HG03378 (cell line): ENCODE results near the gene LBHD2.
"Not testable (repeated sequence)": the region's sequence is repeated elsewhere in the genome, so short reads cannot be mapped to it uniquely, and the experiment has no call there.

Experiments
- ATAC-seq: cut with Tn5 transposase; IDR thresholded peaks from one replicate; pipeline ENCODE4 v1.9.1; 2021; ENCODE audit warnings: mild to moderate bottlenecking, moderate library complexity; ENCODE audit not compliant: unreplicated experiment

LBHD2 gene

DNA sequence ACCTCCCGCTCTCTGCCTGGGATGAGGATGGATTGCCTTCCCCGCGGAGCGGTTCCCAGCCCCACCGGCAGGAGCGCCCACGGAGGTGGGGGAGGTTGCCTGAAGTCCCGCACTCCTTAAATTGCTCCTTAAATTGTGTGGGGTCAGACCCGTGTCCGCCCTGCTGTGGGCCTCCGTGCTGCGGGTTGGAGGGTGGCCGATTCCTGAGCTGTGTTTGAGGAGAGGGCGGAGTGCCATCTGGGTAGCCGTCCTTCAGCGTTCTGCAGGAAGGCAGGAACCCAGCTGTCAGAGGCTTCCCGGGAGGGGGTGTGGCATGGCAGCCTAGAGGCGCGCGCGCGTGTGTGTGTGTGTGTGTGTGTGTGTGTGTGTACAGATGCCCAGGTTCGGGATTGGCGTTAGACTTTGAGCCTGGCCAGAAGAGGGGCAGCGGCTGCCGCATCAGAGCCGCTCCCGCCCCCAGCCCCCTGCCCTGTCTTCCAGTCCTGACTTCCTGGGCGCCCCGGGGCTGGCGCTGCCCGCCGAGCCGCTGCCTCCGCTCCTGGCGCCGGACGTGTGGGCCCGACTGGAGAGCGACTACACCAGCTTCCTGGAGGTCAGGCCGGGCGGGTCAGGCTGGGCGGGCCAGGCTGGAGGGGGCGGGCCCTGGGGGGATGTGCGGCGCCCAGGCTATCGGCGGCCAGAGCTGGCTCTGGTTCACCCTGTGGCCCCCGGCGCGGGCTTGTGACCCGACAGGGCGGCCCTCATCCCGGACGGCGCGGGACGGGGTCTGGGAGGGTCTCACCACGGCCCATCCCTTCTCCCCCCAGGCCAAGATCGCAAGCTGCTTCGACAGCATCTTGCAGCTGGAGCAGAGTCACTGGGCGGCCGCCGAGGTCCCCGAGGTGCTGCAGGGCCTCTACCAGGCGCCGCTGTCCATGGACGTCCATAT, 19.7 kb downstream of the LBHD2 start:
- no peak for ATAC-seq

DNA sequence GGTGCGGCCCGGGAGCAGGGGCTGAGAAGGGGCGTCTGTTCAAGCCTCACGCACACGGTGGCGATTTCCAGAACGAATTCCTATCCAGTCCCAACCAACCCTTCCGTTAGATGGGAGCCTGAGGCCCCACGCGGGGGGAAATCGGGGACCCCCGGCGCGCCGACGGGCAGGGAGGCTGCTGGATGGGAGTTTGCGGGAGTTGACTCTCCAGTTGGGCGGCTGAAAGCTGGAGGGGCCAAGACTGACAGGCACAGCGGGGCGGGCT, 20.3 kb downstream of the LBHD2 start:
- ATAC-seq = no peak

DNA sequence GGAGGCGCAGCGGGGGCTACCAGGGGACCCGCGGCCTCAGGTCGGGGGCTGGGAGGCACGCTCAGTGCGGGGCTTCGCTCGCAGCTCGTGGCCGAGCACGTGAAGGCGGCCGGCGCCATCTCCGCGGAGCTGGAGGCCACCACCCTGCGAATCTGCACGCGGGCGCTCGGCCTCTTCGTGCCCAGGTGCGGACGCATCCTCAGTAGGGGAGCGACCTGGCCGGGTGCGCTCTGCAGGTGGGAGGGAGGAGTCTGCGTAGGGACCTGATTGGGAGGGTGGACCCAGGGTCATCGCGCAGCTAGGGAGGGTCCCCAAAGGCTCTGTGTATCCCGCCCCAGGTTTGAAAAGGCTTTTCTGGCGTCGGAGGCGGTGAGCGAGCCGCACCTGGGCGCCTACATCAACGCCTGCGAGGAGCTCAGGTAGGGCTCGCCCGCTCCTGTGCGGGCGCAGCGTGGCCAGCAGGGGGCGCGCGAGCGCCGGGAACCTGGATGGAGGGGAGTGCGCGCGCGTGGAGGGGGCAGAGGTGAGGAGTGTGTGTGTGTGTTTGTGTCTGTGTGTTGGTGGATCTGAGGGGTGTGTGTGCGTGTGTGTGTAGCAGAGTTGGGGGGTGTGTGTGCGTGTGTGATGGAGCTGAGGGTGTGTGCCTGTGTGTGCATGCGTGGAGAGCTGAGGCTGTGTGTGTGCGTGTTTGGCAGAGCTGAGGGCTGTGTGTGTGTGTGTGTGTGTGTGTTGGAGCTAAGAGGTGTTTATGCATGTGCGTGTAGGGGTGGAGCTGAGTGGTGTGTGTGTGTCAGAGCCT, 20.8 kb downstream of the LBHD2 start:
- ATAC-seq = no peak

DNA sequence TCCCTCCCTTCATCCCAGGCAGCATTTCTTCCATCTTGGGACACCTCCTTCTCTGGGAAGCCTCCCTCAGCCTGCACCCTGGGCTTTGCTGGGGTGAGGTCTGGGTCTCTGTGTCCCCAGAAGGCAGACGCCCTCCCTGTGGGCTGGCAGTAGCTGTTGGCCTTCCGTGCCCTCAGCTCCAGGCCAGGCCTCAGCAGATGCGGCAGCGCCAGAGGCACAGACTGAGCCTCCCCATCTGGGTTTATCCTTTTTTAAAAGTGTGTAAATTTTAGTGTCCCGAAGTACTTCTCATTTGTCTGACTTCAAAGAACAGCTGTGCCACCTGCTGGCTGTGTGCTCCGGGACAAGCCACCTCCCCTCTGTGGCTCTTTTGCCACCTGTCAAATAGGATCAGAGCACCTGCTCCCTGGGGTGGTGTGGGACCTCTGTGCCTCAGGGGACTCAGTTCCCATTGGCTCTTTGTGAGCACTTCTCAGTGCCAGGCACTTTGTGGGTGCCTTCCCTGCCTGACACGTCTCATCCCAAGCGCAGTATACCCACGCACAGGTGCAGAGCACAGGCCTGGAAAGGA, 21.7 kb downstream of the LBHD2 start:
- no peak for ATAC-seq

DNA sequence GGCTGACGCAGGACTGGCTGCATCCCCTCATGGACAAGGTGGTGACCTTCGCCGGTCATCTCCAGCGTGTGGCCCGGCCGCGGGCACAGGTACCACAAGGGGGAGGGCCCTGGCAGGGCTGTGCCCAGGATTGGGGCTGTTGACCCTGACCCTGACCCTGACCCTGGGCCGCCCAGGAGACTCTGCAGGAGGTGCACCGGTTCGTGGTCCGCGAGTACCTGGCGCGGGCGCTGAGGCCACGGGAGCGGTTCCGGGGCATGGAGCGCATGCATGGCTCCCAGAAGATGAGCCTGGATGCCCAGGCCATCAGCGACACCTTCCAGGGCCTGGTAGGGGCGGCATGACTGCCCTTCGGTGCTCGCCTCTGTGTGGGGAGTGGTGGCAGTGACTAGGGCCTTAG, 23.4 kb downstream of the LBHD2 start:
- ATAC-seq = no peak

DNA sequence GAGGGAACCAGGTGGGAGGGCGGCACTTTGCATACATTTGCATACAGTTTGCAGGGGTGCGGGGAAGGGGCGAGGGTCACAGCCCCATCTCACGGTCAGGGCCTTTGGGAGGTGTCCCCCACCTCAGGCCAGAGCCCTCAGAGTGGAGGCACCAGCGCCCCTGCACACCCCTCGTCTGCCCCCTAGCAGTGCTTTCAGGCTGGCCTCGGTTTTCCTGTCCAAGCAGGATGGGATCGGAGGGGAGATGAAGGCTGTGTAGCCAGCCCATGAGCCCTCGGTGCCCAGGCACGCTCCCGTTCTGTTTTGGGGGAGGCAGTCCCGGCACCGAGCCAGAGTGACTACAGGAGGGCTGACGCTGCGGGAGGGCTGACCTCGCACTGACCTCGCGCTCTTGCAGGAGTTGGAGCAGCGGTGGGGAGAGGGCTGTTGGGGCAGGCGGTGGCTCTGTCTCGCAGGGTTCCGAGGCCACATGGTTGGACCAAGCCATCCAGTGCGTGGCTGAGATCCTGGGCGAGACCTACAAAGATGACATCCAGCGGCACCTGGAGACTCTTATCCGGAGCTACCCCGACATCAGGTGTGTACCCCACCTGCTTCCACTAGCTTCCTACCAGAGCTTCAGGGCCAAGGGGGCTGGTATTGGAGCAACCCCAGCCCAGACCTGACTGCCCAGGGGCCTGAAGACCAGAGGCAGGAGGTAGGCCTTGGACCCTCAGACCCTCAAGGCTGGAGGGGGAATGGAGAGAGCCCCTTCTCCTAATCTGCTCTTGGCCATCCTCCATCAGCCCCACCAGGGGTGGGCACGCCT, 24.1 kb downstream of the LBHD2 start:
- no peak for ATAC-seq

DNA sequence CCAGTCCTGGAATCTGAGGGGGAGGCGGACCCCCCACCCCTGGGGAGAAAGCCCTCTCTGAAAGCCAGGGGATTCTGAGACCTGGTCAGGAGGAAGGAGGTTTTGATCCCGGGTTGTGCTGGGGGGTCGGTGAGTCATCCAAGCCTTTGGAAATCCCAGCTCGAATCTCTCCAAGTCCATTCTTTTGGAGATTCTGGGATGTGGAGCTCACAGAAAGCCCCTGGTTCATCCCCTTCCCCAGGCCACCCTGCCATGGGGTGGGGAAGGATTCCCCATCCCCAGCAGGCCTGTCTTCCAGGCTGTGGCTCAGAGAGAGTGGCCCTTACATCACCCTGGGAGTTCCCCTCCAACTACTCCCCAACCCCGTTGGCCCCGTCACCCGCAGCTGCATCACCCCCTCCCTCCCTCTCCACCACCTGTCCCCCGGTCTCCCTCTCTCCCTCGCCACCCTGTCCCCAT, 24.8 kb downstream of the LBHD2 start:
- ATAC-seq = no peak

DNA sequence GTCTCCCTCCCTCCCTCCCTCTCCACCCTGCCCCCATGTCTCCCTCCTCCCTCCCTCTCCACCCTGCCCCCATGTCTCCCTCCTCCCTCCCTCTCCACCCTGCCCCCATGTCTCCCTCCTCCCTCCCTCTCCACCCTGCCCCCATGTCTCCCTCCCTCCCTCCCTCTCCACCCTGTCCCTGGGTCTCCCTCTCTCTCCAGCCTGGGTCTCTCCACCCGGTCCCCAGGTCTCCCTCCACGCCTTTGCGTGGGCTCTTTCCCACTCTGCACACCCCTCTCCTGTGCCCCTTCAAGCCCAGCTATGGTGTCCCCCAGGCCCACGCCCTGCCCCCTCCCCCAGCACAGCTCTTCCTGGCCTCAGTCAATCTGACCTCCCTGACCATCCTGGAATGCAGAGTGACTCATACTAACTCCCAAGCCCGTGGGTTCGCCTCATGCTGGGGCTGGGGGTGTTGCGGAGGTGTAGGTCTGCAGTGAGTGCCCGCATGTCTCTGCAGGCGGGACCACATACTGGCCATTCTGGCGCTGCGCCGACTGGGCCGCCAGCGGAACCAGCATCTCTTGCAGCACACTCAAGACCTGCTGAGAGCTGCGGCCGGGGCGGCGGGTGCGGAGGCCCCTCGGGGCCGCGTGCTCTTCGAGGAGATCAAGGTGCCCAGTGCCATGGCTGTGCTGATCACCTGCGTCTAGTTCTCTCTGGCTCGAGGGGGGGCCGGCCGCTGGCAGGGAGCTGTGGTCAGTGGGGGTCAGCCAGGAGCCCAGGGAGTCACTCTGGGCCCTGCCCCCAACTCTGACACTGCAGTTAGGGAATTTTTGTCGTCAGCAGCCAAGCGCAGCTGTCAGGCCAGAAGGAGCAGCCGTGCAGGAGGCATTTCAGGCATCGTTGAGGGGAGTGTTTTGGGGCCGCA, 25.8 kb downstream of the LBHD2 start:
- no peak for ATAC-seq

DNA sequence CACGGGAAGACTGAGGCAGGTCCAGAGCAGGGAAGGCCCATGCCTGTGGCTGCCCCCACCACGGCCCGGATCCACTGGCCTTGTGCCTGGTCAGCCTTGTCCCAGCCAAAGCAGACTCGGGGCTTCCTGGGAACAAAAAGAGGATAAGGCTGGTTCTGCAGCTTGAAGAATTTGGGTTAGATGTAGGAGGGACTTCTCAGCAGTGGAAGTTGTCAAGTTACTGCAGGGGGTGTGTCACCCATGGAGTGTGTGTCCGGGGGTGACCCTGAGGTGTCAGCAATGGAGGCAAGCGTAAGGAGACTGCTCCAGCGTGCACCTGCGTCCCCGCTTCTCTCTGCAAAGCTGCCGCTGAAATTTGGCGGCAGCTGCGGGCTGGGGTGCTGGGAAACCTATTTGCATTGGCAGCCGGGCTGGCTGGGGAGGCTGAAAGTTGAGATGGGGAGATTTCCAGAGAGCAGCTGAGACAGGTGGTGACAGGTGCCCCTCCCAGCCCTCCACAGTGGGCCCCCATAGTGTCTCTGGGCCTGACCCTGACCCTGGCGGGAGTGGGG, 26.7 kb downstream of the LBHD2 start:
- no peak for ATAC-seq

DNA sequence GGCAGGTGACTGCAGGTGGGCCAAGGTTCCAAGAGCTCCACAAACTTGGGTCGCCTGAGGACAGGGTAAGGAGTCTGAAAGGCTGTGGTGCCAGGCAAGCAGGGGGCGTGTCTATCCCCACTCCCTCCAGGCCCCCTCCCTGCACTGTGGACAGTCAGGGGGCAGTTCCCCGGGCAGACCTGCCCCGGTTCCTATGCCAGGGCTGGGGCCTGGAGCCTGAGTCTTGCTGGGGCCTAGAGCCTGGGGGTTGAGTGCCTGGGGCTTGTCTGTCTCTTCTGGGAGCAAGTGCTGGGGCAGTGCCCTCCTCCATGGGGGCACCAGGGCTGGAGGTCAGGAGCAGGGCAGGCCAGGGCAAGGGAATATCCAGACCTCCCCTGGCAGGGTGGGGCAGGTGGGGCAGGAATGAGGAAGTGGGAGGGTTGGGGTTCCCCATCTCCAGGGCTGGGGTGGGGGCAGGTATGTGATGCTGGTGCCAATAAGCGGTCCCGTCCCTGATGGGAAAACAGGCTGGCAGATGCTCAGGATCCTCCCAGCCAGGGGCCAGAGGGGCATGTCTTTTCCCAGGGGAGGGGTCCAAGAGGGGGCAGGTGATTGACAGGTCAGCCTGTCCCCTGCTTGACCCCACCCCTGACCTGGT, 27.3 kb downstream of the LBHD2 start:
- no peak for ATAC-seq

DNA sequence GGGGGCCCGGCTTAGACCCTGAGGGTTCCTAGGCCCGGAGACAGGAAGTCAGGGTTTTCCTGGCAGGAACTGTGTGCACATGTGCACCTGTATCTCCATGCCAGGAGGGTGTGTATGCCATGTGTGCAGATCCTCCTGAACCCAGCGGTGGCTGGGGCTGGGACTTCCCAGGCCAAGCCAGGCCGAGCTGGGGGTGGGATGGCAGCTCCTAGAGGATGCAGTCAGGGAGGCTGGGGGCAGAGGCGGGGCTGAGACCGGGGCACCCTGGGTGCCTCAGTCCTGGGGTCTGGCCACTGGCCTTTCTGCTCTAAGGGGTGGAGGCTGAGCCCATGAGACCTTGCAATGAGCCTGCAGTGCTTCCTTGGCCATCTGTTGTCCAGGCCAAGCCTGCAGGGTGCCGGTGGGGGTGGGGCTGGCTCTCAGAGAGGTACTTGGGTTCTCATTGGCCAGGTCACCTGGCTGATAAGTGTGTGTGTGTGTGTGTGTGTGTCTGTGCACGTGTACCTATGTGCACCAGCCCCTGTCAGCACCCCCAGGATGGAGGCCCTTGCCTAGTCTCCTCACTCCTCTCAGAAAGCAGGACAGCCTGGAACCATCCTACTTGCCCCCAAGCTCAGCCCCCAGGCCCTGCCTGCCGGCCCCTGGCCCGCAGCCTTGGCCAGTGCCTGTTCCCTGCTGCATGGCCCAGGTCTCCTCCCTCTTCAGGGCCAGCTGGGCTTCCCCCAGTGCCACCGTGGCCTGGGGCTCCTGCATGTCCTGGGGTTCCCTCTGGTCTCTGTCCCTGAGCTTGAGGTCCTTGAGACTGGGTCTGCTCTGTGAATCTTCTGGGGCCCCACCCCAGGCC, 28.6 kb downstream of the LBHD2 start:
- ATAC-seq = no peak

DNA sequence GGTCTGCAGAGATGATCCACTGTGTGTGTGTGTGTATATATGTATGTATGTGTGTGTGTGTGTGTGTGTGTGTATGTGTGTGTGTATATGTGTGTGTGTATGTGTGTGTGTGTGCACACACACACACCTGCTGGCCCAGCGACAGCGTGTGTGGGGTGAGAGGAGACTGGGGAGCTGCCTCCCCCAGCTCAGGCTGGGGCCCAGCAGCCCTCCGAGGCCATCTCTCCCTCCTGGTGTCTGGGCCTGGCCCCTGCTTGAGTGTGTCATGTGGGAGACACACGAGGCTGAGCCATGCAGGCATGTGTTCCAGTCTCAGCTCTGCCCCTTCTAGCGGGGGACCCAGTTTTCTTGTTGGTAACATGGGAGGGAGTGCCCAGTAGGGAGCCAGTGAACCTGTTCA, 29.3 kb downstream of the LBHD2 start:
- no peak for ATAC-seq

DNA sequence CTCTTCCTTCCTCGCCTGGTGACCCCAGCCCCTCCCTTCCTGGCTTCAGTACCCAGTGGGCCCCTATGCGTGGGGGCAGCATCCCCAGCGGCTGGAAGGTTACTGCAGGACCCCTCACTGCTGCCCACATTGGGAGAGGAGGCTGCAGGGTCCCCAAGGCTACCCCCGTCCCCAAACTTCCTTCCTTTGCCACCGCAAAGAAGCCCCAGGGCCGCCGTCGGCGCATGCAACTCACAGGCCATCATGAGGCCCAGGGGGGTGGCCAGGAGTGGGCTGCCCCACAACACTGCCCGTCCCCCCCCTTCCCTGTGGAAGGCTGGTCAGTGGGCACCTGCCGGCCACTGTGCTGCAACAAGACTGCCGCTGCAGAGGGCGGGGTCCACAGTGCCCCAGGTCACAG, 29.8 kb downstream of the LBHD2 start:
- no peak for ATAC-seq

DNA sequence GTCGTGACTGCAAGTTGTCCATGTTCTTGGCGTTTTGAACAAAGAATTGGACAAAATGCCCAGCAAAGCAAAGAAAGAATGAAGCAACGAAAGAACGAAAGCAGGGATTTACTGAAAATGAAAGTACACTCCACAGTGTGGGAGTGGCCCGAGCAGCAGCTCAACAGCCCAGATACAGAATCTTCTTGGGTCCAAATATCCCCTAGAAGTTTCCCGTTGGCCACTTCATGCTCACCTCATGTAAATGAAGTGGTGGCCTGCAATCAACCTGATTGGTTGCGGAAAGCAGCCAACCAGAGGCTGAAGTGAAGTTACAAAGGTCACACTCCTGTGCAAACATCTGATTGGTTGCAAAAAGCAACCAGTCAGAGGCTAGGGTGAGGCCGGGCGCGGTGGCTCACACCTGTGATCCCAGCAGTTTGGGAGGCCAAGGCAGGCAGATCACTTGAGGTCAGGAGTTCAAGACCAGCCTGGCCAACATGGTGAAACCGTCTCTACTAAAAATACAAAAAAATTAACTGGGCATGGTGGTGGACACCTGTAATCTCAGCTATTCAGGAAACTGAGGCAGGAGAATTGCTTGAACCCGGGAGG, 31.2 kb downstream of the LBHD2 start:
- ATAC-seq = not testable (repeated sequence)

DNA sequence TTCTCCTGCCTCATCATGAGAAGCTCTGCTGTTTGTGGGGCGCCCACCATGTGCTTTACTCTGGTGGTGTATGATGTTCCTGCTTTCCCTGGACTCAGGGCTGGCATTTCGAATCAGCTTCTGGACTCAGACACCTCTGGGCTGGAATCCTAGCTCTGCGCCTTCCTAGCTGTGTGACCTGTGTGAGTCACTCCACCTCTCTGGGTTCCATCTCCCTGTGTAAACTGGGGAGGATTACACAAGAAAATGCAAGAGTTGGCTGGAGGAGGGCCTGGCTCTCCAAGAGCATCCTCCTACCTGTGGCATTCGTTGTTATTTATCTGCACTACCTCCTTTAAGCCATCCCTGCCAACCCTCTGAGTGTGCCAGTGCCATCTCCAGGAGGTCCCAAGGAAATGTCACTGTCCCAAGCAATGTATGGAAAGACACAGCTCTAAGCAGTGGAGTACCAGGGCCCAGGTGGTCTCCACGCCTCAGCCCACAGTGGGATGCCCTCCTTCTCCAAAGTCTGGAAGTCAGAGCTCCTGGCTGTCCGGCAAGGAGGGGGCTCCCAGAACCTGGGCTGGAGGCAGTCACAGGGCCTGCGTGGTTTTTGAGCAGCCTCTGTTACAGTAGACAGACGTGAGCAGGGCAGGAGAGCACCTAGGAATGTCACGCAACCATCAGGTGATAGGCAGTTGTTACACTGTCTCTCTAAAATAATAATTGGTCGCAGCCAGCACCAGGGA, 32.0 kb downstream of the LBHD2 start:
- ATAC-seq = no peak

DNA sequence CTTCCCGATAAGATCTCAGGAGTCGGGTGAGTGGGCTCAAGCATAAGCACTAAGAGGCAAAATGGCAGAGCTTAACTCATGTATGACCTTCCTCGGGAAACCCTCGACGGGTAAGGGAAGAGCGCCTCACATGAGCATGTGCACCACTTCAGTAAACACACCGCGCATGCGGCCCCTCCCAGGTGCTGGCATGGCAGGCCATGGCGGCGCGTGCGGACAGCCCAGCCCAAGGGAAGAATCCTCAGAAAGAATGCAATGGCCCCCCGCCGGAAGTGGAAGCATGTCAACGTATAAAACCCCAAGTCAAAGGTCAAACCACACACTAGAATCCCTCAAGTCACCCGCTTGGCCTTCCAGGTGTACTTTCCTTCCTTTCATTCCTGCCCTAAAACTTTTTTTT, 32.6 kb downstream of the LBHD2 start:
- ATAC-seq = no peak

DNA sequence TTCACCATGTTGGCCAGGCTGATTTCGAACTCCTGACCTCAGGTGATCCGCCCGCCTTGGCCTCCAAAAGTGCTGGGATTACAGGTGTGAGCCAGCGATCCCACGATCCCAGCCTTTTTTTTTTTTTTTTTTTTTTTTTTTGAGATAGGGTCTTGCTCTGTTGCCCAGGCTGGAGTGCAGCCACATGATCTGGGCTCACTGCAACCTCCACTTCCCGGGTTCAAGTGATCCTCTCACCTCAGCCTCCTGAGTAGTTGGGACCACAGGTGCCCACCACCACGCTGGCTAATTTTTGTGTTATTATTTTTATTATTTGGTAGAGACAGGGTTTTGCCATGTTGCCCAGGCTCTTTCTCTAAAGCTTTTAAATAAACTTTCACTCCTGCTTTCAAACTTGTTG, 33.5 kb downstream of the LBHD2 start:
- ATAC-seq = not testable (repeated sequence)
